ENCODE data around the gene MMEL1.

MMEL1 gene

GRCh38 chr1:2564006-2564814 is 68.6 kb downstream of the MMEL1 start:
- ATAC-seq (ENCODE audit: low read depth) (no peak), DNase-seq (ENCODE audit: low spot score in 2 of 2) (no peak)
- Mint-ChIP-seq H3K9me3 (no peaks in the 10 kb centered on the region), H3K36me3 (peaks cover 8% of the 10 kb centered on the region), H3K4me1 (peaks cover 14% of the 10 kb centered on the region), H3K4me3 (no peak overlapping the region), H3K27ac (no peak overlapping the region), H3K27me3 (no peaks in the 10 kb centered on the region)

- peaks cover 11% of the 10 kb centered on the region for H3K36me3 Mint-ChIP-seq
- H3K4me3 Mint-ChIP-seq: no peak overlapping the region
- H3K9me3 Mint-ChIP-seq: no peaks in the 10 kb centered on the region
- ATAC-seq (ENCODE audit: low read depth): no peak
- H3K4me1 Mint-ChIP-seq: peaks cover 17% of the 10 kb centered on the region
- DNase-seq (ENCODE audit: low spot score in 2 of 2): no peak
- peak overlapping the region; percentile 47 for H3K27ac Mint-ChIP-seq
- no peaks in the 10 kb centered on the region for H3K27me3 Mint-ChIP-seq
Measured at GRCh38 chr1:2563205-2563604, 69.6 kb downstream of the MMEL1 start.

- Mint-ChIP-seq H3K9me3 (no peaks in the 10 kb centered on the region), H3K4me3 (no peak overlapping the region), H3K36me3 (peaks cover 11% of the 10 kb centered on the region), H3K27ac (peak overlapping the region; percentile 60), H3K27me3 (no peaks in the 10 kb centered on the region), H3K4me1 (peaks cover 24% of the 10 kb centered on the region)
- ATAC-seq (ENCODE audit: low read depth) (peak; percentile 64), DNase-seq (ENCODE audit: low spot score in 2 of 2) (no peak)
Measured at GRCh38 chr1:2561898-2562895, 70.6 kb downstream of the MMEL1 start.

GRCh38 chr1:2561446-2561845 is 71.4 kb downstream of the MMEL1 start:
- no peaks in the 10 kb centered on the region for H3K9me3 Mint-ChIP-seq
- peak overlapping the region; percentile 60 for H3K27ac Mint-ChIP-seq
- no peak for DNase-seq (ENCODE audit: low spot score in 2 of 2)
- no peak overlapping the region for H3K4me3 Mint-ChIP-seq
- no peaks in the 10 kb centered on the region for H3K27me3 Mint-ChIP-seq
- H3K36me3 Mint-ChIP-seq: peaks cover 11% of the 10 kb centered on the region
- no peak for ATAC-seq (ENCODE audit: low read depth)
- H3K4me1 Mint-ChIP-seq: peaks cover 23% of the 10 kb centered on the region

GRCh38 chr1:2560299-2561073 is 72.3 kb downstream of the MMEL1 start:
- Mint-ChIP-seq H3K27me3 (no peaks in the 10 kb centered on the region), H3K4me3 (no peak overlapping the region), H3K36me3 (peaks cover 11% of the 10 kb centered on the region), H3K9me3 (no peaks in the 10 kb centered on the region), H3K27ac (peak overlapping the region; percentile 60), H3K4me1 (peaks cover 27% of the 10 kb centered on the region)
- DNase-seq (ENCODE audit: low spot score in 2 of 2): no peak
- no peak for ATAC-seq (ENCODE audit: low read depth)

- H3K27me3 Mint-ChIP-seq: no peaks in the 10 kb centered on the region
- ATAC-seq (ENCODE audit: low read depth) (no peak), DNase-seq (ENCODE audit: low spot score in 2 of 2) (no peak)
- no peaks in the 10 kb centered on the region for H3K9me3 Mint-ChIP-seq
- H3K4me3 Mint-ChIP-seq: no peak overlapping the region
- H3K27ac Mint-ChIP-seq: no peak overlapping the region
- H3K36me3 Mint-ChIP-seq: peaks cover 11% of the 10 kb centered on the region
- H3K4me1 Mint-ChIP-seq: peaks cover 26% of the 10 kb centered on the region
Measured at GRCh38 chr1:2559509-2560298, 73.1 kb downstream of the MMEL1 start.

GRCh38 chr1:2558861-2559260 is 74.0 kb downstream of the MMEL1 start:
- ATAC-seq (ENCODE audit: low read depth) (no peak), DNase-seq (ENCODE audit: low spot score in 2 of 2) (no peak)
- peaks cover 11% of the 10 kb centered on the region for H3K36me3 Mint-ChIP-seq
- H3K27ac Mint-ChIP-seq: peak overlapping the region; percentile 77
- no peaks in the 10 kb centered on the region for H3K27me3 Mint-ChIP-seq
- no peaks in the 10 kb centered on the region for H3K9me3 Mint-ChIP-seq
- H3K4me1 Mint-ChIP-seq: peaks cover 28% of the 10 kb centered on the region
- H3K4me3 Mint-ChIP-seq: peak overlapping the region; percentile 92

GRCh38 chr1:2558420-2558819 is 74.4 kb downstream of the MMEL1 start:
- H3K4me1 Mint-ChIP-seq: peaks cover 28% of the 10 kb centered on the region
- H3K27me3 Mint-ChIP-seq: no peaks in the 10 kb centered on the region
- ATAC-seq (ENCODE audit: low read depth) (no peak), DNase-seq (ENCODE audit: low spot score in 2 of 2) (no peak)
- peaks cover 11% of the 10 kb centered on the region for H3K36me3 Mint-ChIP-seq
- no peaks in the 10 kb centered on the region for H3K9me3 Mint-ChIP-seq
- peak overlapping the region; percentile 77 for H3K27ac Mint-ChIP-seq
- peak overlapping the region; percentile 92 for H3K4me3 Mint-ChIP-seq

- Mint-ChIP-seq H3K9me3 (no peaks in the 10 kb centered on the region), H3K36me3 (peaks cover 10% of the 10 kb centered on the region), H3K27ac (peak overlapping the region; percentile 98), H3K27me3 (no peaks in the 10 kb centered on the region), H3K4me3 (peak overlapping the region; percentile 92), H3K4me1 (peaks cover 28% of the 10 kb centered on the region)
- no peak for DNase-seq (ENCODE audit: low spot score in 2 of 2)
- ATAC-seq (ENCODE audit: low read depth): no peak
Measured at GRCh38 chr1:2557482-2558400, 75.1 kb downstream of the MMEL1 start.

- H3K27ac Mint-ChIP-seq: peak overlapping the region; percentile 98
- H3K36me3 Mint-ChIP-seq: peaks cover 8% of the 10 kb centered on the region
- H3K9me3 Mint-ChIP-seq: no peaks in the 10 kb centered on the region
- DNase-seq (ENCODE audit: low spot score in 2 of 2) (no peak), ATAC-seq (ENCODE audit: low read depth) (peak; percentile 0)
- H3K4me3 Mint-ChIP-seq: peak overlapping the region; percentile 92
- no peaks in the 10 kb centered on the region for H3K27me3 Mint-ChIP-seq
- peaks cover 28% of the 10 kb centered on the region for H3K4me1 Mint-ChIP-seq
Measured at GRCh38 chr1:2556678-2557481, 75.9 kb downstream of the MMEL1 start.

GRCh38 chr1:2556277-2556677 is 76.5 kb downstream of the MMEL1 start, which contains the start of gene TNFRSF14:
TNFRSF14 (plus strand) TSS chr1:2556371; CDS start chr1:2556665, 294 bp downstream.
- H3K4me3 Mint-ChIP-seq: peak within 1 kb of the TSS; percentile 92
- ATAC-seq (ENCODE audit: low read depth) (peak; percentile 68), DNase-seq (ENCODE audit: low spot score in 2 of 2) (peak; percentile 66 to 71)
- no peaks in the 10 kb centered on the region for H3K27me3 Mint-ChIP-seq
- H3K9me3 Mint-ChIP-seq: no peaks in the 10 kb centered on the region
- peaks cover 25% of the 10 kb centered on the region for H3K4me1 Mint-ChIP-seq
- H3K36me3 Mint-ChIP-seq: peaks cover 6% of the 10 kb centered on the region
- peak within 1 kb of the TSS; percentile 98 for H3K27ac Mint-ChIP-seq
